ENCODE results near the gene RHBDD1.

The RHBDD1 gene

GRCh38 chr2:226890286-226890685, 54.4 kb downstream of the RHBDD1 start:
- H3K4me3 ChIP-seq (ENCODE audit: low read depth, low read length), result no peak overlapping the region
- ChIA-PET POLR2A (no interaction called here), CTCF (interaction anchor here (1.0 to 2.0 kb wide), 3 partner anchors 11 to 1225 kb away, joined by 5 to 7 read pairs (median 6); no protein-coding TSS in a partner anchor)
- TF ChIP-seq, protein P1, sequence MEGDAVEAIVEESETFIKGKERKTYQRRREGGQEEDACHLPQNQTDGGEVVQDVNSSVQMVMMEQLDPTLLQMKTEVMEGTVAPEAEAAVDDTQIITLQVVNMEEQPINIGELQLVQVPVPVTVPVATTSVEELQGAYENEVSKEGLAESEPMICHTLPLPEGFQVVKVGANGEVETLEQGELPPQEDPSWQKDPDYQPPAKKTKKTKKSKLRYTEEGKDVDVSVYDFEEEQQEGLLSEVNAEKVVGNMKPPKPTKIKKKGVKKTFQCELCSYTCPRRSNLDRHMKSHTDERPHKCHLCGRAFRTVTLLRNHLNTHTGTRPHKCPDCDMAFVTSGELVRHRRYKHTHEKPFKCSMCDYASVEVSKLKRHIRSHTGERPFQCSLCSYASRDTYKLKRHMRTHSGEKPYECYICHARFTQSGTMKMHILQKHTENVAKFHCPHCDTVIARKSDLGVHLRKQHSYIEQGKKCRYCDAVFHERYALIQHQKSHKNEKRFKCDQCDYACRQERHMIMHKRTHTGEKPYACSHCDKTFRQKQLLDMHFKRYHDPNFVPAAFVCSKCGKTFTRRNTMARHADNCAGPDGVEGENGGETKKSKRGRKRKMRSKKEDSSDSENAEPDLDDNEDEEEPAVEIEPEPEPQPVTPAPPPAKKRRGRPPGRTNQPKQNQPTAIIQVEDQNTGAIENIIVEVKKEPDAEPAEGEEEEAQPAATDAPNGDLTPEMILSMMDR (IDR thresholded peaks at IDR 0.05; ENCODE audit: insufficient read depth, low read length, missing control alignments), result no peak
- DNase-seq (ENCODE audit: low read depth, low spot score), result no peak

GRCh38 chr2:226891780-226892590, 56.1 kb downstream of the RHBDD1 start:
- DNase-seq (ENCODE audit: low read depth, low spot score), result peak; percentile 92
- CTCF ChIA-PET, result interaction anchor here (1.2 to 2.0 kb wide), 4 partner anchors 10 to 1222 kb away, joined by 3 to 7 read pairs (median 4); no protein-coding TSS in a partner anchor
- no peak overlapping the region for H3K4me3 ChIP-seq (ENCODE audit: low read depth, low read length)
- TF ChIP-seq, protein P1 (IDR thresholded peaks at IDR 0.05; ENCODE audit: insufficient read depth, low read length, missing control alignments), result no peak
- POLR2A ChIA-PET, result interaction anchor here (0.8 to 1.4 kb wide), 4 partner anchors 9 to 89 kb away, joined by 3 to 6 read pairs (median 3); no protein-coding TSS in a partner anchor

GRCh38 chr2:226892729-226893128, 56.9 kb downstream of the RHBDD1 start:
- no peak overlapping the region for H3K4me3 ChIP-seq (ENCODE audit: low read depth, low read length)
- TF ChIP-seq, protein P1 (IDR thresholded peaks at IDR 0.05; ENCODE audit: insufficient read depth, low read length, missing control alignments), result no peak
- POLR2A ChIA-PET, result interaction anchor here (0.9 kb wide), 1 partner anchor 89 kb away, joined by 3 read pairs; no protein-coding TSS in a partner anchor
- no peak for DNase-seq (ENCODE audit: low read depth, low spot score)
- CTCF ChIA-PET, result no interaction called here

- ChIA-PET POLR2A (no interaction called here), CTCF (no interaction called here)
- H3K4me3 ChIP-seq (ENCODE audit: low read depth, low read length), result no peak overlapping the region
- no peak for DNase-seq (ENCODE audit: low read depth, low spot score)
- TF ChIP-seq, protein P1 (IDR thresholded peaks at IDR 0.05; ENCODE audit: insufficient read depth, low read length, missing control alignments), result no peak
Measured at GRCh38 chr2:226893216-226893615, 57.4 kb downstream of the RHBDD1 start.

GRCh38 chr2:226894752-226895151, 58.9 kb downstream of the RHBDD1 start:
- DNase-seq (ENCODE audit: low read depth, low spot score), result no peak
- ChIA-PET POLR2A (no interaction called here), CTCF (no interaction called here)
- H3K4me3 ChIP-seq (ENCODE audit: low read depth, low read length), result no peak overlapping the region
- TF ChIP-seq, protein P1 (IDR thresholded peaks at IDR 0.05; ENCODE audit: insufficient read depth, low read length, missing control alignments), result no peak

GRCh38 chr2:226895579-226895978, 59.7 kb downstream of the RHBDD1 start:
- no peak for DNase-seq (ENCODE audit: low read depth, low spot score)
- TF ChIP-seq, protein P1 (IDR thresholded peaks at IDR 0.05; ENCODE audit: insufficient read depth, low read length, missing control alignments), result no peak
- ChIA-PET CTCF (no interaction called here), POLR2A (no interaction called here)
- H3K4me3 ChIP-seq (ENCODE audit: low read depth, low read length), result no peak overlapping the region
